GM12864 (cell line): ENCODE measurements around the gene SOX12.
"Not testable (repeated sequence)": the region's sequence is repeated elsewhere in the genome, so short reads cannot be mapped to it uniquely, and the experiment has no call there.

ENCODE experiments used
- DNase-seq: peaks from one replicate; pipeline ENCODE4 v3.0.0-alpha.2; 2011; ENCODE audit warnings: low read depth
- H3K4me3 ChIP-seq: 2 replicates; pipeline ENCODE4 v1.5.1; 2011; ENCODE audit warnings: mild to moderate bottlenecking, low read depth, low read length, control low read depth
- CTCF ChIP-seq: IDR thresholded peaks from 2 replicates; pipeline ENCODE4 v1.5.1; 2011; ENCODE audit warnings: low read depth, mild to moderate bottlenecking, moderate library complexity, low read length, control low read depth, inconsistent platforms; ENCODE audit errors: missing control alignments

SOX12 gene

GRCh38 chr20:370151-370600 lies 44.8 kb downstream of the SOX12 start:
- DNase-seq = no peak
- H3K4me3 ChIP-seq = no peak overlapping the region
- TF ChIP-seq CTCF = no peak

GRCh38 chr20:370977-371754 lies 45.8 kb downstream of the SOX12 start:
- no peak overlapping the region for H3K4me3 ChIP-seq
- DNase-seq = no peak
- no peak for TF ChIP-seq CTCF

GRCh38 chr20:371755-372542 lies 46.6 kb downstream of the SOX12 start:
- H3K4me3 ChIP-seq = no peak overlapping the region
- TF ChIP-seq CTCF = no peak
- no peak for DNase-seq

DNA sequence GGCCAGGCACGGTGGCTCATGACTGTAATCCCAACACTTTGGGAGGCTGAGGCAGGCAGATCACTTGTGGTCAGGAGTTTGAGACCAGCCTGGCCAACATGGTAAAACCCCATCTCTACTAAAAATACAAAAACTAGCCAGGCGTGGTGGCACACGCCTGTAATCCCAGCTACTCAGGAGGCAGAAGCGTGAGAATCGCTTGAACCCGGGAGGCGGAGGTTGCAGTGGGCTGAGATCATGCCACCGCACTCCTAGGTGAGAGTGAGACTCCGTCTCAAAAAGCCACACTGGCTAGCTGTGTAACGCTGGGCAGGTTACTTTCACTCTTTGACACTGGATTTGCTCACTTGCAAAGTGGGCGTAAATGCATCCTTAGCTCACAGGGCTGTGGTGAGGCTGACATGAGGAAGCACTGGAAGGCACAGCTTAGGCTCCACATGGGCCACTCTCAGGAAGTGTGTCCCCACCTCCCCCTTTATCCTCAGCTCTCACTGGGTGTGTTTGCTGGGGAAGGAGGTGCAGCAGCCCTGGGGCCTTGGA lies 47.3 kb downstream of the SOX12 start:
- H3K4me3 ChIP-seq, DNase-seq: not testable (repeated sequence)

DNA sequence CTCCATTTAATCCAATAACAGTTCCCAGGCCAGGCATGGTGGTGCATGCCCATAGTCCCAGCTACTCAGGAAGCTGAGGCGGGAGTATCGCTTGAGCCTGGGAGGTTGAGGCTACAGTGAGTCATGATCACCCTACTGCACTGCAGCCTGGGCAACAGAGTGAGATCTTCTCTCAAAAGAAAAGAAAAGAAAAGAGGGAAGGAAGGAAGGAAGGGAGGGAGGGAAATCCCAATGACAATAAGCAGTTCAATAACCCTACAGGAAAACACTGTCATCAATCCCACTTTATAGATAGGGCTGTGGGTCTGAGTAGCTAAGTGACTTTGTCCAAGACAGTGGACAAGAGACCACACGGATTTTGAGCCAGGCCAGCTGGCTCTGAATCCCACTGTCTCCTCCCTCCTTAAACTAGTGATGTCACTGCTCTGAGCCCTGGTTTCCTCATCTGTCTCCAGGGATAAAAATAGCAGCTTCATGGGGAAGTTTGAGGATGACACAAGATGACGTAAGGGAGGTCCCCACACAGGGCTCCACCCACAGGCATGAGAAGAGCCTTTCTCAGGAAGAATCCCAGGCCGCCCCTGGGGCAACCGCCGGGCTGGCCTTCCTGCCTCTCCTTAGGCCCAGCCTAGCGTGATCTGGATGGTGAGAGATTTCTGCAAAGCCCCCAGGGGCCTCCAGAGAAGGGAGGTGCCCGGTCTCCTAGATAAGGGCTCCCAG lies 48.0 kb downstream of the SOX12 start:
- TF ChIP-seq CTCF = no peak
- DNase-seq = no peak
- H3K4me3 ChIP-seq = no peak overlapping the region

DNA sequence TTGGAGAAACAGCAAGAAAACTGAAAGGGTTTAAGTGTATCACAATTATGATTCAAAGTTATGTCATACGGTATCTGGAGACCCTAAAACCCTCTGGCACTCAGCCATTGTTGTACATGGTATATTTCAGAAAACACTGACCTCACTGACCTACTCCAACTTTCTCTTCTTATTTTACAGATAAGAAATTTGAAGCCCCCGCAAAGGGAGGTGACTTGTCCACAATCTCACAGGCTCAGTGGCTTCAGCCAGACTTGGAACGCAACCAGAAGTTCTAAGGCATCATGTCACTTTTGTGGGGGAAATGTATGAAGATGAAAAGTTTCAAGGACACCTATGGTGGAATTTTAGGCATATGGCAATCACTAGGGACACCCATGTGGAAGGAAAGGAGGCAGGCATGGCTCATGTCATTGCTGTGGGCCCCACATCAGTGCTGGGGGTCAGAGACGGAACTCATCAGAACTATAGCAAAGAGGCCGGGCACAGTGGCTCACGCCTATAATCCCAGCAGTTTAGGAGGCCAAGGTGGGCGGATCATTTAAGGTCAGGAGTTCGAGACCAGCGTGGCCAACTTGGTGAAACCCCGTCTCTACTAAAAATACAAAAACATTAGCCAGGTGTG lies 50.0 kb downstream of the SOX12 start:
- TF ChIP-seq CTCF = no peak
- no peak overlapping the region for H3K4me3 ChIP-seq
- DNase-seq = no peak
